Astrocyte (in vitro differentiated cells and primary cell): ENCODE data around the gene TPPP2.

Source experiments
- EZH2 ChIP-seq: IDR thresholded peaks from 2 replicates; pipeline ENCODE4 v1.6.1; 2012; ENCODE audit warnings: mild to moderate bottlenecking, low read length, inconsistent platforms; ENCODE audit not compliant: insufficient read depth
- TF ChIP-seq, protein P1 (sequence below): IDR thresholded peaks from 2 replicates; pipeline ENCODE4 v1.5.1; 2011; ENCODE audit warnings: low read depth, mild to moderate bottlenecking, inconsistent platforms, low read length, moderate library complexity; ENCODE audit not compliant: insufficient read depth

DNA sequence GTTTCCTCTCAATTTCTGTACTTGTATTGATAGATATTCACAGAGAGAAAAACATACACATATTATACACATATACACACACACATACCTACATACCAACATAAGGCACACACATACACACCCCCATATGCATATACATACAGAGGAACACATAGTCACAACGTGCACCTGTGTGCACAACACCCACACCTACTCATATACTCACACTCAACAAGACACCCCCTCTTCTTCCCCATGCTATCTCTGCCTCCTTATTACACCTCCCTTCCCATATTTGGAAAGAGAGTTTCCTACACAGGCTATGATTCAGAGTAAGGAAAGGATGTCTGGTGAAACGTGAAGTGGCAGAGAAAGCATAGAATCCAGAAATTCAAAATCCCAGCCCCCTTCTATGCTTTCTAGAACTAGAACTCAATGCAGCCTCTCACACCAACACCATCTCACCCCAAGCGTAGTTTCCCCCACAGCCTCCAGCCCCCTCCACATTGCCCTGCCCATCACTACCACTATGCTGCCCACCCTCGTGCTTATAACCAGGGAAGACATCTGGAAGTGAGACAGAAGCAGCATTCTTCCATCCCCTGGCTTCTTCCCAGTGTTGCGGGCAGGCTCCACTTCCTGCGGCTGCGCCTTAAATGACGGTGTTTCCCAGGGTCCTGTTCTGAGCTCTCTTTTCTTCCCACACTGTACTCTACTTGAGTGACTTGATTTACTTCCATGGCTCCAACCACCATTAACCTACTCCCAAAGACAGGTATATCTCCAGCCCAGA is 30.0 kb downstream of the TPPP2 start:
- TF ChIP-seq, protein P1, sequence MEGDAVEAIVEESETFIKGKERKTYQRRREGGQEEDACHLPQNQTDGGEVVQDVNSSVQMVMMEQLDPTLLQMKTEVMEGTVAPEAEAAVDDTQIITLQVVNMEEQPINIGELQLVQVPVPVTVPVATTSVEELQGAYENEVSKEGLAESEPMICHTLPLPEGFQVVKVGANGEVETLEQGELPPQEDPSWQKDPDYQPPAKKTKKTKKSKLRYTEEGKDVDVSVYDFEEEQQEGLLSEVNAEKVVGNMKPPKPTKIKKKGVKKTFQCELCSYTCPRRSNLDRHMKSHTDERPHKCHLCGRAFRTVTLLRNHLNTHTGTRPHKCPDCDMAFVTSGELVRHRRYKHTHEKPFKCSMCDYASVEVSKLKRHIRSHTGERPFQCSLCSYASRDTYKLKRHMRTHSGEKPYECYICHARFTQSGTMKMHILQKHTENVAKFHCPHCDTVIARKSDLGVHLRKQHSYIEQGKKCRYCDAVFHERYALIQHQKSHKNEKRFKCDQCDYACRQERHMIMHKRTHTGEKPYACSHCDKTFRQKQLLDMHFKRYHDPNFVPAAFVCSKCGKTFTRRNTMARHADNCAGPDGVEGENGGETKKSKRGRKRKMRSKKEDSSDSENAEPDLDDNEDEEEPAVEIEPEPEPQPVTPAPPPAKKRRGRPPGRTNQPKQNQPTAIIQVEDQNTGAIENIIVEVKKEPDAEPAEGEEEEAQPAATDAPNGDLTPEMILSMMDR: no peak
- TF ChIP-seq EZH2: no peak
